ENCODE results near the gene TCERG1L.
"Not testable (repeated sequence)": the region's sequence is repeated elsewhere in the genome, so short reads cannot be mapped to it uniquely, and the experiment has no call there.

TCERG1L gene

DNA sequence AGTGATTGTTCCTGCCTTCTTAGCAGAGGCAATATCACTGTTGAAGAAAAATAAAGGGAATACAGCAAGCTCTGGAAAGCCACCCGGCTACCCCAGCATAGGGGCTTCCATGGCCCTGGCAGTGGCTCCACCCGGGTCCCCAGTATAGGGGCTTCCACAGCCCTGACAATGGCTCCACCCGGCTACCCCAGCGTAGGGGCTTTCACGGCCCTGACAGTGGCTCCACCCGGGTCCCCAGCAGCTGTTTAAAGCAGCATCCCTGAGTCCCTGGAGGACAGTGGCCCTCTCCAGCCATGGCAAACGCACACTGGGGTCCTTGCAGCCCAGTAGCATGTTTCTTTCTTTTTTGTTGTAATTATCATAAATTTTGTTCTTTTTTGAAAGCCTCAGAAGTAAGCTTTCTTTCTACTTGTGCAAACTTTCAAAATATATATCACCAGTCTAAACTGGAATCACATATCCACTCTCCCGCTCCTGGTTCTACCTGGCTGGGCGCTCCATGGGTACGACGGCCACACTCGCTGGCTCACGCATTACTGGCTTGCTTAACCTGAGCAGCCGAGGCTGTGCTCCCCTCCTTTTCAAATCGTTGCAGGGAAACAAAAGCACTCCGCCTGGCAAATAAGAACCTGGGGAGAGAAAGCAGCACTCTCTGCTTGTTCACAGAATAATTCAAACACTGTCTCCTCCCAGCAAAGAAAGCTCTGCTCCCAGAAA, 62.1 kb downstream of the TCERG1L start:
- in situ Hi-C loops (cut with MboI; ENCODE audit: low sequenced_read_pairs) = no loop called here

DNA sequence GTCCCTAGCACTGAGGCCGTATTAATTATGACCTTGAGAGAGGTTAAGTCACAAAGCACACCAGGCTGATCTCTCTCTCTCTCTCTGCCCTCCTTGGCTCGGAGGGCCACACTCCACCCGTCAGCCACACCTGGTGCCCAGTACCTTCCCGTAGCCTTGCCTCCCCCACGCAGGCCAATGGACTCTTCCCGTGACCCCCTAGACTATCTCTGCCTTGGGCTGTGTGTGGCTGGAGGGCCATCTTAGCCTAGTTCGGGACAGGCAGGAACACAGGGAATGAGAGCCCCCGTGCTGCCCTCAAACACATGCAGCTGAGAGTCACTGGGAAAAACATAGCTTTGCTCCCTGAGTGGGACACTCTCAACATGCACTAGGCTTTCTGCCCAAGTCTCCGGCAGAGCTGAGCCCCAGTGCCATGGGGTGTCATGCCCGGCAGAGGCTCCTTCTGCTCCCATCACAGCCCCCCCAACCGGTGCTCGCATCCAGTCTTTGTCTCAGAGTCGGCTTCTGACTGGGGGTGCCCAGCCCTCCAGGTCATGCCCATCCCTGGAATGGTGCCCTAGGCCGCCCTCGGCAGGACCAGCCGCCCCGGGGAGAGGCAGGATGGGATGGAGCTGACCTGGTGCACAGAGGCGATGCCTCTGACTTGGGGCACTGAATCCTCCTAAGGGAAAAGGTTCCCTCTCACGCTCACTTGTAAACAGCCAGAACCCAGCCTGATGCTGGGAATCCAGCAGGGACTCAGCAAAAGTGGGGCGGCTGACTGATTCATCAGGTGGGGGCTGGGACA, 63.0 kb downstream of the TCERG1L start:
- in situ Hi-C loops (cut with MboI; ENCODE audit: low sequenced_read_pairs) = no loop called here

DNA sequence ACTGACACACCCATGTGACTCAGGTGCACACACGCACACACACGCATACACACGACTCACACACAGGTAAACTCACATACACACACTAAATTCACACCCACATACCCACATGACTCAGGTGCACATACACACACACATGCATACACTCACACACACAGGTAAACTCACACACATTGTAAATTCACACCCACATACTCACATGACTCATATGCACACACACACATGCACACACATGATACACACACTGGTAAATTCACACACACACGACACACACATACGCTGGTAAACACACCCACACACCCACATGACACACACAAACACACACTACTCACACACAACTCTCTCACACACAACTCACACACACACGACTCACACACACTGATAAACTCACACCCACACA, 63.6 kb downstream of the TCERG1L start:
- in situ Hi-C loops (cut with MboI; ENCODE audit: low sequenced_read_pairs) = no loop called here

DNA sequence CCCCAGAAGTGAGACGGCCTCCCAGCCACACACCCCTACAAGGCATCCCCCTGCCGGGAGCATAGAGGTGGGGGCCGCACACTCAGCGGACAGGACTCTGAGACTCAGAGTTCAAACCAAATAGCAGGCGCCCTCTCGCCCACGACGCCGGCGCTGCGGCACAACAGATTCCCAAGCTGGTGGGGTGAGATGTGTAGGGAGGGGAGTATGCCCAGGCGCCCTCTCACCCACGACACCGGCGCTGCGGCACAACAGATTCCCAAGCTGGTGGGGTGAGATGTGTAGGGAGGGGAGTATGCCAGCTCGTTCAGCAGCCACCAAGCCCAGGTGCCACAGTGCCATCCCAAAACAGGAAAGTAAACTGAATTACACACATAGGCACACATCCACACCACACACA, 64.7 kb downstream of the TCERG1L start:
- in situ Hi-C loops (cut with MboI; ENCODE audit: low sequenced_read_pairs) = no loop called here

DNA sequence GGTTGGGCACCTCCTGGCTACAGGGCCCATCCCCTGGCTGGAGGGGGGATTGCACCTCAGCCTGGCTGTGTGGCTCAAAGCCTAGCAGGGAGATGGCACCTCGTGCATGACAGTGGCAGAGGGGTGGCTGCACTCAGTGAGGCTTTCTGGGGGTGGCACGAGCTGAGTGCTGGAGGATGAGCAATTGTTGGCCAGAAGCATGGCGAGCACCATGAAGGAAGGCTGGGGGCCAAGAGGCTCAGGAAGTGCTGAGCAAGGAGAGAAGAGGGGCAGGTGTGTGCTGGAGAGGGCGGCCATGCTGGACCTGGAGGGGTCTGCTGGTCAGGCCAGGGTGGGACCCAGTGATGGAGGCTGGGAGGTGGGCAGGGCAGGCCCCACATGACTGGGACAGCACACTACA, 65.4 kb downstream of the TCERG1L start:
- in situ Hi-C loops (cut with MboI; ENCODE audit: low sequenced_read_pairs) = no loop called here

DNA sequence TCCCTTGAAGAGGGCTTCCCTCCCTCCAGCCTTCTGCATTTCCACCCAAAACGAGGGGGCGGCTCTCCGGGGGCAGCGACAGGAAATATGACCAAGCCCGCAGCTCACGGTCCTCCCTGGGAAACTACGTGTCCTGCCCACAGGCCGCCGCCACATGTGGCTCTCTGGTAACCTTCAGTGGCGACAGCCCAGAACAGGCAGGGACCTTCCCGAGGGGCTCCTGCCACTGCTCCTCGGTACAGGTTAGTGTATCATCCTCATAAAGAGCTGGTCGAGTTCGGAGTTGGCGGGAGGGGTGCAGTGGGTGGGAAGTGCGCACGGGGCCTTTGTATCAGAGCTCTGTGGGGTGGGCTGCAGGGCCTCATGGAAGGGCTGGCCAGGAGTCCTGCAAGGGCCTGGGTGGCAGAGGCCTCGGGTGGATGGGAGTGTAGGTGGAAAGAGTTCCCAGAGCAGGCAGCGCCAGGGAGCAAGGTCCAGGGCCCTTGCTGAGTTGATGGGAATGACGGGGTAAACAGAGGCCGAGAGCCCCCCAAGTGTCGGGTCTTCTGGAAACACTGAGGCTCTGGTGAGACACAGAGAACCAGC, 66.0 kb downstream of the TCERG1L start:
- in situ Hi-C loops (cut with MboI; ENCODE audit: low sequenced_read_pairs) = no loop called here

DNA sequence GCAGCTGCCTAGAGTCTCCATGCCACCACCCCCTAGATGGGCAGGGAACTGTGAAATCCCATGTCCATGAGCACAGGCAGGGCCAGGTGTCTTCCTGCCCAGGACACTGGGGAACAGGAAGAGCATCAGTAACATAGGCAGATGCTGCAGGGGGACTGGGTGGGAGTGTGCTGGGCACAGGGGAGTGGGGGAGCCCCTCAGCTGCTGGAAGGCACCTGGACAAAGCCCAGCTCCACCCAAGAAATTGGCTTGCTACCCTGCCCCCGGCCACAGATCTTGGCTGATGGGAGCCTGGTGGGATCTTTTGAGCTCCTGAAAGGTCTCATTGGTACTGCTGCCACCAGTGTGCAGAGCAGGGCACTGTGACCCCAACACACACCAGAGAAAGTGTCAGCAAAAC, 66.7 kb downstream of the TCERG1L start:
- in situ Hi-C loops (cut with MboI; ENCODE audit: low sequenced_read_pairs) = no loop called here

DNA sequence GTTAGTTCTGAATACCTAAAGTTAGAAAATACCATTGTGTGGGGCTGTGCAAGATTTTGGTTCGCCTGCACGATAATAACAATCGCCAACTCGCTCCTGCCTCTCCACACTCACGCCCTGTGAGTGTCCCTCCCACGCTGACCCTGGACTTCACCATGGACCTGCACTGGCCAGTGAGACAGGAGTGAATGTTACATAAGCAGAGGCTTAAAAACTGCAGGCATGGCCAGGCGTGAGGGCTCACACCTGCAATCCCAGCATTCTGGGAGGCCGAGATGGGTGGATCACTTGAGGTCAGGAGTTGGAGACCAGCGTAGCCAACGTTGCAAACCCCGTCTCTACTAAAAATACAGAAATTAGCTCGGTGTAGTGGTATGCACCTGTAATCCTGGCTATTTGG, 68.4 kb downstream of the TCERG1L start:
- in situ Hi-C loops (cut with MboI; ENCODE audit: low sequenced_read_pairs) = no loop called here

DNA sequence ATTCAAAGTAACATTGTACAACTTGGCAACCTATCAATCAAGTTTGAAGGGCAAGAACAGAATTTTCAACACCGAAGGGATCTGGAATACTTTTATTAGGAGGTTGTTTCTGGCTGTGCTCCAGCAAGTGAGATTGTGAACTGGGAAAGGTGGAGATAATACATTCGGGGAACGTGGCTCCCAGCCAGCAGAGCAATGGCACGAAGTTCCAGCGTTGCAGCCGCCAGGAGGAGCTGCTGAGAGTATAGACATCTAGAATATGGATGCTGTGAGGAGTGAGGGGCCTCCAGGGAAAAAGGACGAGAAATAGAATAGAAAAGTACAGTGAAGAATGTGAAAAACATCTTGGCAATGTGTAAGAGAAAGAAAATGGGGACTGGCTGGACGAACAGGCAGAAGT, 69.5 kb downstream of the TCERG1L start:
- in situ Hi-C loops (cut with MboI; ENCODE audit: low sequenced_read_pairs) = no loop called here

DNA sequence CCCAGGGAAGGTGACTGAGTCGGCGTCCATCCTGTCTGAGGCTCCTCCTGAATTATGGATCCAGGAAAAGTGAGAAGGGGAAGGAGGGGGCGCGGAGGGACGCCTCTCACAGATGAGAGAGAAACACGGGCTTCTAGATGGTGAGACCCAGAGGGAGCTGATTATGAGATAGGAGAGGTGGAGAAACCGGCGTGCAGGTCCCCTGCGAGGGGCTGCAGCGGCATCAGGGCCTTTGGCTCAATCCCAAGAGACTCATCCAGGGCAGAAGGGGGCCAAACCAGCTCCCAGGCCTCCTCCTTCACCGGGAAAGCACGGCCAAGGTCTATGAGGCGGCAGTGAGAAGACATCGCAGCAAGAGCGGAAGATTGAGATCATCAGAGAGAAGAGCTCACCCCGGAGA, 70.8 kb downstream of the TCERG1L start:
- in situ Hi-C loops (cut with MboI; ENCODE audit: low sequenced_read_pairs) = no loop called here

DNA sequence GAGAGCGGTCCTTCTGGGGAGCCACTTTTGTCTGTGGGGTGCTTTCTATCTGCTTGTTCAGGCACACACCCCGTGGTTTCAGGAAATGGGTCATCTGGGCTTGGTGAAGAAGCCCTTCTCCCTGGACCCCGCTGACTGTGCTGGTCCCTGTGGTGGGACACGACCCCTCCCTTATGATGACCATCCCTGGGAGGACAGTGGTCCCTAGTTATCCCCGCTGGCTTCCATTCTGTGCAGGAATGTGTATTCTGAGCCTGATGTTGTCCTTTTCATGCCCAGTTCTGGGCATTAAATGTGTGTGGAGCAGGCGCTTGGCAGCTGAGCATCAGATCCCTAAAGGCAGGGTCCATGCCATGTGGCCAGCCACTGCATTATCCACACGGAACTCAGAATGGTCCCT, 71.6 kb downstream of the TCERG1L start:
- in situ Hi-C loops (cut with MboI; ENCODE audit: low sequenced_read_pairs) = no loop called here

DNA sequence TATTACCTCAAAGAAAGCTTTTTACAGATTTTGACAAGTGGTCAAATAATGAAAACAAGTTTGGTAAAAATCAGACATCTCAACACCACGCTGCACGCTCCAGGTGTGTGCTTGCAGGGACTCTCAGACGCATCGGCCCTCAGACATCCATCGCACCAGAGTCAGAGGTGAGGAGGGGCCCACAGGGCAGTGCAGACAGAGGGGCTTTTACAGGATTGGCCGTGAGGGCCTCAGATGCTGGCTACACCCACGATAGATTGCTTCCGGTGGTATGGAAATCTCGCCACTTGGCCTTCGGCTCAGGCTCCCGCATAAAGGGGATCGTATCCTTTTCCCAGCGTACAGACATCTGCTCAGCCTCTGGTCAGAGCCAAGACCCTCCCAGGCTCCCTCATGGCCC, 72.1 kb downstream of the TCERG1L start:
- in situ Hi-C loops (cut with MboI; ENCODE audit: low sequenced_read_pairs) = no loop called here

DNA sequence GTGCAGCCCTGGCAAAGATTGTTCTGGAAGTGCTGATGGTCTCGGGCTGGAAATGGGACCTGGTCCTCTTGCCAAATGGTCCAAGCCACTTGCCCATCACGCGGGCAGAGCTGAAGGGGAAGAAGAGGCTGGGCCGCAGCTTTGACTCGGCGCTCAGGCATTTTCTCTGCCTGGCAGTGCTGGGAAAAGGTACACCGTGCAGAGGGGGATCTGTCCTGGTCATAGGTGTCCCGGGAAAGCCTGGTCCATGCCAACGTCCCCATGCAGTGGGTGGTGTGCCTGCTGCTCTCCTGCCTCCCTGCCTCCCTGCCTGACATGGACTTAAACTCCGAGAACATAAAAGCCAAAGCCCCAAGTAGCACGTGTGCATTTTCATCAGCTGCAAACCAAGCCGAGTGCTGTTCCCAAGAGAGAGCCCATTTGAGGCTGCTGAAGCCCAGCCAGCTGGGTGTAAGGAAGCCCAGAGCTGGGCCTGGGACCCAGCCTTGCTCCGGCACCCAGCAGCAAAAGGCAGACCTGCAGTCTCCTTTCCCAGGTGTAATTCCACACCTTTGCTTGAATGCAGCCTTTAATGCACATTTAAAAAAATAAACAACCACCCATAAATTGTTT, 72.7 kb downstream of the TCERG1L start:
- in situ Hi-C loops (cut with MboI; ENCODE audit: low sequenced_read_pairs) = no loop called here

DNA sequence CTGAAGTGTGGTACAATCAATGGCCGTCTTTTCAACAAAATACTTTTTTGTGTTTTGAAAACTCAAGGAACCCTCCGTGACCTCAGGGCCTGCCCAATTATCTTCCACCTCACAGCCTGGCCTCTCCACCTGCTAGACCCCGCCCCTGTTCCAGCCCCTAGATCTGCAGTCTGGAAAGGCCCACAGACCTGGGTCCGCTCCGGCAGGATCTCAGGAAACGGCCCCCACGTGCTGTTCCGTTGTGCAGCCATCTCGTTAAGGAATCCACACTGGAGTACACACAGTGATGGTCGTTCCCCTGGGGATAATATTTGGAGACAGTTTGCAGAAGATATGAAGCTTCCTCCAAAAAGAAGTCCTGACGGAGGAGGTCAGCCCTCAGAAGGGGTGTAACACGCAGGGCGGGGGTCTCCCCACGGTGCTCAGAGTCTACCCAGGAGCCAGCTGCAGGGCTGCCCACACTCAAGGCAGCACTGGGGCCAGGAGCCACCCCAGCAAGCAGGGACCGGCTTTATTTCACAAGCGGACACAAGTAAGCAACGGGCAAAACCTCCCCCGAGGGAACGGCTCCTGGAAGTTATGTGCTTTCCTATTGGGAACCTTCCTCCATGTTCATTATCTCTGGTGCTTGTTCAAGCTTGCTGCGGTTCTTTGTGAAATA, 73.4 kb downstream of the TCERG1L start:
- in situ Hi-C loops (cut with MboI; ENCODE audit: low sequenced_read_pairs) = no loop called here

DNA sequence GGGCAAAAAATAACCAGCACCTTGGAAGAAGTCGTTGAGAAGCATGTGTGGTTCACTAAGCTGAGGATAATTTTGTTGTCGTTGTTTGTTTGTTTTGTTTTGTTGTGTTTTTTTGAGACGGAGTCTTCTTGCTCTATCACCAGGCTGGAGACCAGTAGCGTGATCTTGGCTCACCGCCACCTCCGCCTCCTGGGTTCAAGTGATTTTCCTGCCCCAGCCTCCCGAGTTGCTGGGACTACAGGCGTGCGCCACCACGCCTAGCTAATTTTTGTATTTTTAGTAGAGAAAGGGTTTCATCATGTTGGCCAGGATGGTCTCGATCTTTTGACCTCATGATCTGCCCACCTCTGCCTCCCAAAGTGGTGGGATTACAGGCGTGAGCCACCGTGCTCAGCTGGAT, 76.9 kb downstream of the TCERG1L start:
- in situ Hi-C loops (cut with MboI; ENCODE audit: low sequenced_read_pairs) = not testable (repeated sequence)

DNA sequence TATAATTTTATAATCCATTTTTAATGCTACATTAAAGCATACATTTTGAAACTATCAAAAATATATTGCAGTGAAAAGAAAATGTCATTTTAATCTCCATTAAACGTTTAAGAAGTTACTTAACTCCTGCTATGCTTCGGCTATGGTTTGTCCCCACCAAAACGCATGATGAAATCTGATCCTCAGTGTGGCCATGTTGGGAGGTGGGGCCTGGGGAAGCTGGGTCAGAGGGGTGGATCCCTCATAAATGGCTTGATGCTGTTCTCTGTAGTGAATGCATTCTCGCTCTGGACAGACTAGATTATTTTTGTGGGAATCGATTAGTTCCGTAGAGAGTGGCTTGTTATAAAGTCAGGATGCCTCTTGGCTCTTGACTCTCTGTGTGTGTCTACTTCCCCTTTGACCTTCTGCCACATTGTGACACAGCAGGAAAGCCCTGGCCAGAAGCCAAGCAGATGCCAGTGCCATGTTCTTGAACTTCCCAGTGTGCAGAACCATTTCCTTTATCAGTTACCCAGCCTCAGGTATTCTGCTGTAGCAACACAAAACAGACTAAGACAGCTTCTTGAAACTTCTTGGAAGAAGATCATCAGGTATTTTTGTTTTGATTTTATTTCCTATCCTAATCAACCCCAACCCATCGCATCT, 77.8 kb downstream of the TCERG1L start:
- in situ Hi-C loops (cut with MboI; ENCODE audit: low sequenced_read_pairs) = no loop called here

DNA sequence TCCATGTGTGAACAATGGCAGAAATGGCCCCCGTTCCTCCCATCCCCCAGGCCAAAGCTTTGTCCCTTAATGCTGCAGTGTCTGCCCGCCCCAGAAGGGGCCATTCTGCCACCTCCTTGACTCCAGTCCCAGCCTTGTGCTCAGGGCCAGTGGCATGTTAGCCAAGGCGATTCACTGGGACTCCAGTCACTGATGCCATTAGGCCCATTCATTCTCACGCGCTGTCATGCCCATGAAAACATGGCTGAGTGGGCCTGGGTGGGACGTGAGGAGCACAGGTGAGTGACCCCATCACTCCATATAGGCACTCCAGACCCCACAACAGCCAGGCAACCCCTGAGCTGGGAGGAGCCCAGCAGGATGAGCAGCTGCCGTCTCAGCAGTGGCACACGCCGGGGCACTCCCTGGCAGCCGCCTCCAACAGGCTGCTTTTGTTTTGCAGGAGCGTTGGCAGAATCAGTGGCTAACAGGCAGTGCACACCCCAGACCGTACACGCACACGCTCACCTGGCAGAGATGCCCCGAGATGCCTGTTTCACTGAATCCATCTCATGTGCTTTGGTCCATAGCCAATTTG, 79.5 kb downstream of the TCERG1L start:
- in situ Hi-C loops (cut with MboI; ENCODE audit: low sequenced_read_pairs) = no loop called here

DNA sequence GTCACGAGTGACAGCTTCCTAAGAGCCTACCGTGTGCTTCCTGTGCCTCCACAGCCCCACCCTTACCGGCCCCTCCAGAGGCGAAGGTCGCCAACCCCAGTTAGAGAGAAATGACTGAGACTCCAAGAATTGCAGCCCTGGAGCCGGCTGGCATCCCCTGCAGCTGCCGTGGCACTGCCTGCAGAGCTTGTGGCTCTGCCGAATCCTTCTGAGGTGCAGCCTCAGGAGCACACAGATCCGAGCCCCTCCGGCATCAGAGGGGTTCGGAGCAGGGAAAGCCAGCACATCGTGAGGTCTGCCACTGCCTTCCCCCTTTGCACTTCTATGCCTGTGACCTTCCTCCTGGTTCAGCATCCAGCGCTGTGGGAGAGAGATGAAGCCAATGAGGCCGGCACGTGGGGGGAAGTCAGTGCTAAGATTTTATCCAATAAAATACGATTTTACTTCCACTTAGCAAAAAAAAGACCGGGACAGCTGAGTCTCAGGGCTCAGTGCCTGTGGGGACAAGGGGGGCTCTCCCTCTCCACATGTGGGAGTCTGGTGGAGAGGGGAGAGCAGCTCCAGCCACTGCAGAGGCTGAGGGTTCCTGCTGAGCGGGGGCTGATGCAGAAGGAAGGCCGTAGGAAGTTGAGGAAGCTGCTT, 80.1 kb downstream of the TCERG1L start:
- in situ Hi-C loops (cut with MboI; ENCODE audit: low sequenced_read_pairs) = no loop called here

DNA sequence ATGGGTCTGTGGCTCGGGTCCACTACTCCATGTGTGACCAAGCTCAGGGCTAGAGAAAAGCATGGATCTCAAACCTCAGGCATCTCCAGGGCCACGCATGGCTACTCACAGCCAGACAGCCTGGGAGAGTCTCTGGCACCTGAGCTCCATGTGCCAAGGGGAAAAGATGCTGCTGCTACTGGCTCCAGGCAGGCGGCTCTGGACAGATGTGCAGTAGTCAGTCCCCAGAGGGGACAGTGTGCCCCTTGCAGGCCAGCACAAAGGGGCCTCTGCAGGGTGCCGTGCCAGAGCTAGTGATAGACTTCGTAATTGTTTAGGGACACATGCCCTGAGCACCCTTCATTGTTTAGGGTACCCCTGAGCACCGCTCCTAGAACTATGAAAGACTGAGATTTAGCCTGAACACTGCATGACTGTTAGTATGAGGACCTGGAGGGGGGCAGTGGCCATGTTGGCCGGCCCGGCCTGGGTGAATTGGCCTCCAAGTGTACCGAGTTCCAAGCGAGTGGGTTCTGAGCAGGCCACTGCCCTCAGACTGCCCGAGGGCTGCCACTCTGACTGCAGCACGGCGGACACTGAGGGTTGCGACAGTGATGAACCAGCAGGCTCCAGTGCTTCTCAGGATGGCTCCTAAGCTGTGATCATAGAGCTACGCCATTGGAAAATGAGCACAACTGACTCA, 80.7 kb downstream of the TCERG1L start:
- in situ Hi-C loops (cut with MboI; ENCODE audit: low sequenced_read_pairs) = no loop called here

Data from hTERT RPE-1 (cell line).